SH-SY5Y (cell line): ENCODE data around the gene HLF.

Experiments
- GATA2 ChIP-seq: IDR thresholded peaks from 2 replicates; pipeline ENCODE4 v1.6.1; 2011; ENCODE audit warnings: mild to moderate bottlenecking, low read depth, low read length
- GATA3 ChIP-seq: IDR thresholded peaks from 2 replicates; pipeline ENCODE4 v1.6.1; 2011; ENCODE audit warnings: low read depth, mild to moderate bottlenecking, low read length, moderate library complexity

Gene HLF

GRCh38 chr17:55266958-55267688, 2.4 kb downstream of the HLF start:
- TF ChIP-seq GATA2 (no peak), GATA3 (no peak)

- TF ChIP-seq GATA3 (no peak), GATA2 (no peak)
Observed at GRCh38 chr17:55267777-55268648, 3.3 kb downstream of the HLF start.

- TF ChIP-seq GATA3 (no peak), GATA2 (no peak)
Observed at GRCh38 chr17:55268649-55269480, 4.1 kb downstream of the HLF start.

- no peak for TF ChIP-seq GATA3
- no peak for TF ChIP-seq GATA2
Observed at GRCh38 chr17:55269894-55270293, 5.1 kb downstream of the HLF start.

- TF ChIP-seq GATA3, result no peak
- no peak for TF ChIP-seq GATA2
Observed at GRCh38 chr17:55271223-55271571, 6.4 kb downstream of the HLF start.

GRCh38 chr17:55271958-55272710, 7.4 kb downstream of the HLF start:
- TF ChIP-seq GATA2 (no peak), GATA3 (no peak)

- no peak for TF ChIP-seq GATA3
- no peak for TF ChIP-seq GATA2
Observed at GRCh38 chr17:55272711-55273578, 8.2 kb downstream of the HLF start.

GRCh38 chr17:55273579-55274354, 9.0 kb downstream of the HLF start:
- TF ChIP-seq GATA3 (no peak), GATA2 (no peak)

GRCh38 chr17:55274355-55275255, 9.8 kb downstream of the HLF start:
- TF ChIP-seq GATA3 (no peak), GATA2 (no peak)

GRCh38 chr17:55275894-55276804, 11.4 kb downstream of the HLF start:
- TF ChIP-seq GATA3 (no peak), GATA2 (no peak)
